ENCODE results near the gene CHAT. TPM values are rescaled to one million over a fixed set of nuclear protein-coding genes. Genes with fewer than 3 reads are reported as not detected.

Gene CHAT
- total and polyA plus RNA-seq, 2 of the 13 experiments (the other 11 are each of a cell fraction or from before 2014, with no cell fraction given) = not detected

DNA sequence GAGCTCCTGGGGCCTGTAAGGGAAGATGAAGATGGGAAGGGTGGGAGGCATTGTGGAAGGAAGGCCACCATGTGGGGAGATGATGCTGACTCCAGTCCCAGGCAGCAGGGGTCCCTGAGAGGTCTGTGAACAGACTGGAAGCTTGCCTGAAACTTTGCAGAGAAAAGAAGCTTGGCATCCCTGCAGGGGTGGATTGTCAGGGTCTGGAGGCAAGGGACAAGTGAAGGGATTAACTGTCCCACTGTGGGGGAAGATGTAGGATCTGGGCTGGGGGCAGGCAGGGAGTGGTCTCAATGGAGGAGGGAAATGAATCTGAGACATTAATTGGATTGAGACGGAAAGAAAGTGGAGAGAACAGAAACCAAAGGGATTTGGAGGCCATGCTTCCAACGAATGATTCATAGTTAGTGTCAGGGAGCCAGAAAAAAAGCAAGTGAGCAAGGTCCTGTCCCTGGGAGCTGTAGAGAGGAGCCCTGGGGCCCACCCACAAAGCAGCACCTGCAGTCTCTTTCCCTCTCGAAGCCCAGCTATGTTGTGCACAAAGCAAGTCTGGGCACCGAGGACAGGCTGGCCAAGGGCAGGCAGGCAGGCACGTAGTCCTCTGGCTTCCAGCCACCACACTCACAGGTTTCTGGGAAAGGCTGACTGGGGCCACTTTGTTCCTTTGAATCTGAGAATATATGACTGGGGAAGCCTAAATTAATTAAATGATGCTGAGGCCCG is 8.5 kb upstream of the CHAT start:
- TF ChIP-seq ZNF441 (CRISPR knock-in tag; IDR thresholded peaks at IDR 0.05; ENCODE audit: borderline replicate concordance) = no peak
- TF ChIP-seq PLRG1 (conservative IDR thresholded peaks at IDR 0.05) = no peak
- TF ChIP-seq, protein P1, sequence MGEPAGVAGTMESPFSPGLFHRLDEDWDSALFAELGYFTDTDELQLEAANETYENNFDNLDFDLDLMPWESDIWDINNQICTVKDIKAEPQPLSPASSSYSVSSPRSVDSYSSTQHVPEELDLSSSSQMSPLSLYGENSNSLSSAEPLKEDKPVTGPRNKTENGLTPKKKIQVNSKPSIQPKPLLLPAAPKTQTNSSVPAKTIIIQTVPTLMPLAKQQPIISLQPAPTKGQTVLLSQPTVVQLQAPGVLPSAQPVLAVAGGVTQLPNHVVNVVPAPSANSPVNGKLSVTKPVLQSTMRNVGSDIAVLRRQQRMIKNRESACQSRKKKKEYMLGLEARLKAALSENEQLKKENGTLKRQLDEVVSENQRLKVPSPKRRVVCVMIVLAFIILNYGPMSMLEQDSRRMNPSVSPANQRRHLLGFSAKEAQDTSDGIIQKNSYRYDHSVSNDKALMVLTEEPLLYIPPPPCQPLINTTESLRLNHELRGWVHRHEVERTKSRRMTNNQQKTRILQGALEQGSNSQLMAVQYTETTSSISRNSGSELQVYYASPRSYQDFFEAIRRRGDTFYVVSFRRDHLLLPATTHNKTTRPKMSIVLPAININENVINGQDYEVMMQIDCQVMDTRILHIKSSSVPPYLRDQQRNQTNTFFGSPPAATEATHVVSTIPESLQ (CRISPR knock-in tag; conservative IDR thresholded peaks at IDR 0.05) = no peak
- no peak for TF ChIP-seq SKI (IDR thresholded peaks at IDR 0.05; ENCODE audit: partially characterized antibody)
- TF ChIP-seq ZBTB1 (CRISPR knock-in tag; IDR thresholded peaks at IDR 0.05; ENCODE audit: borderline replicate concordance) = no peak
- TF ChIP-seq ZNF121 (CRISPR knock-in tag; IDR thresholded peaks at IDR 0.05) = no peak
- in situ Hi-C loops (cut with HindIII; ENCODE audit: extremely low pct_ligation_motif_present, low pct_unique_long_range_greater_than_20kb) (no loop called here), intact Hi-C loops (cut with micrococcal nuclease; ENCODE audit: unreplicated experiment) (no loop called here)
- Histone ChIP-seq H3K27ac (ENCODE audit: extremely low read length, insufficient read depth, low read length) (no peak overlapping the region), H2AFZ (ENCODE audit: low read length) (no peak overlapping the region), H3K4me2 (ENCODE audit: low read depth, low read length) (no peak overlapping the region), H3K79me2 (ENCODE audit: insufficient read depth, low read length) (no peaks in the 10 kb centered on the region), H3K4me1 (ENCODE audit: insufficient read depth, low read length) (no peaks in the 10 kb centered on the region), H3K36me3 (replicated peaks in 1 of 2; ENCODE audit: control insufficient read depth in 1 of 2, insufficient read depth in 2 of 2, low read length in 2 of 2) (no peaks in the 10 kb centered on the region), H3K4me3 (replicated peaks in 1 of 3; ENCODE audit: insufficient read depth in 1 of 3, low read depth in 2 of 3, low read length in 3 of 3) (no peak overlapping the region), H3K9ac (ENCODE audit: insufficient read depth, low read depth, low read length) (no peak overlapping the region), H4K20me1 (ENCODE audit: insufficient read depth, low read length) (peaks cover 10% of the 10 kb centered on the region; the same call in 1 of the 2 replicates), H3K27me3 (ENCODE audit: control insufficient read depth in 1 of 2, insufficient read depth in 2 of 2, low read length in 2 of 2) (peaks cover 5 to 22% of the 10 kb centered on the region in 2 experiments), H3K9me3 (ENCODE audit: low read length) (no peaks in the 10 kb centered on the region)
- DNase-seq (ENCODE audit: low spot score) (no peak), FAIRE-seq (no peak), ATAC-seq (no peak)
- ChIA-PET CTCF (ENCODE audit: low intra/inter-chr PET ratio, low total read pairs) (no interaction called here), POLR2A (no interaction called here)
- WGBS (ENCODE audit: low lambda C conversion rate) = 0% methylated on average over 3 of the region's 6 CpGs
- no TSS peak for BruUV-seq (replicated peaks)

Data from HepG2 (cell line).